Skeletal muscle cell (primary cell): ENCODE results near the gene IL4I1.

Experiments used
- DNase-seq: peaks from one replicate; pipeline ENCODE4 v3.0.0-alpha.2; 2010; ENCODE audit warnings: low read depth
- H3K4me3 ChIP-seq: 2 replicates; pipeline ENCODE4 v1.5.1; 2011; ENCODE audit warnings: low read depth, mild to moderate bottlenecking, control low read depth, low read length, moderate library complexity

The IL4I1 gene

DNA sequence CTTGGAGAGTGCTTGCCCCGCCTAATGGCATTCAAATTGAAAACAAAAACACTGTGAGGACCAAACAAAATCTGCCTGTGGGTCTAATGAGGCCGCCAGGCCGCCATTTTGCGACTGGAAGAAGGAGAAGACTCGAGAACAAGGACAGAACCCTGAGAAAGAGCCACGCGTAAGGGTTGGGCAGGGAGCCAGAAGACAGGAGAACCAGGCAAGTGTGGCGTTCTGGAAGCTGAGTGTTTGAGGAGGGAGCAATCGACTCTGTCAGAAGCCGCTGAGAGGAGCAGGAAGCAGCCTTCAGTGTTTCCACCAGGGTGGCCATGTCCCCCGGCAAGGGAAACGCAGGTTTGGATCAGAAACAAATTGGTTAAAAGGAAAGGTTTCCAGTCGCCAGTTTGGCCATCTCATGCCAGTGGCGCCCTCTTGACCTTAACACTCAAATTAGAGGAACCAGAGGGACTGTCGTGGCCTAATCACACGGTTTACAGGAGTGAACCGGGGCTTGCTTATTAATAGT is 55.9 kb downstream of the IL4I1 start:
- no peak overlapping the region for H3K4me3 ChIP-seq
- no peak for DNase-seq

DNA sequence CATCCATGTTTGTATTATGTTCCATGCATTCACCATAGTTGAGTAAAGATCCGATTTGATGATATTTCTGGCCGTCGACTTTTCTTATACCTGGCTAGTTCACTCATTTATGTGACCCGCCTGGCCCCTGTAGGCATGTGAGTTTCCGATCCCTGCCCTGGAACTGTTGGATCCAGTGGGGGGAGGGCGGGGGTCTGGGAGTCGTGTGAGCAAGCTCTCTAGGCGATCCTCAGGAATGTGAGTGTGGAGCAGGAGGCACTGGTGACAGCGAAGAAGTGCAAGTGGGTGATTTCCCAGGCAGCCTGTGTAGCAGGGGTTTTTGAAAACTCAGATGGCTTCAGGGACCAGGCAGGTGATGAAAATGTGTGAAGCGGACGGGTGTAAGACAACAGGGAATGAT is 56.4 kb downstream of the IL4I1 start:
- H3K4me3 ChIP-seq: no peak overlapping the region
- no peak for DNase-seq

DNA sequence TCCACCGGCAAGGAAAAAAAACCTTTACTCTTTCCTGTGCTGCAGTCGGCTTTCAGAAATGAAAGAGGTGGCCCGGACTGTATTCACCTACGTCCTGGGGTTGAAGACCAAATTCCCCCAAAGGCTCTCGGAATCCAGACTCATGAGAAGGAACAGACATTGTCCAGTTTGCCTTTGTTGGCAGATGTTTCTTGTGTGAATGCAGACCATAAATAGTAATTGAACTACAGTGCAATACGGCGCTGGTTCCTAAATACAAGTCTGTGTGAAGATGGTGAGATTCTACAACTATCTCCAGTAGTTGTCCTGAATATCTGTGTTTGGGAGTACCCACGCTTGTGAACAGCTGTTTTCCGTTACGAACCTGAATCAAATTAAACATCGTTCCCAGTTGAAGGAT is 57.0 kb downstream of the IL4I1 start:
- no peak overlapping the region for H3K4me3 ChIP-seq
- no peak for DNase-seq
